Endothelial cell of umbilical vein (primary cell): ENCODE results near the gene MS4A2. TPM values are rescaled to one million over a fixed set of nuclear protein-coding genes. Genes with fewer than 3 reads are reported as not detected.
A peak's percentile ranks its signal among the peaks of the same experiment; 100 is the strongest.
"Not testable (repeated sequence)": the region's sequence is repeated elsewhere in the genome, so short reads cannot be mapped to it uniquely, and the experiment has no call there.

Source experiments
- BruUV-seq: library from RNA; stranded (reverse); fragments of 400-500 nt; replicated peaks from 2 replicates; lab custom pipeline; 2021; lab: Mats Ljungman, UMichigan
- CTCF ChIA-PET: fragments of 300-600, 350-600 bp; sonication (Branson Sonifier 250); formaldehyde crosslinking; loops from one replicate; lab custom pipeline; 2021; ENCODE audit warnings: antibody characterized with exemption, inconsistent platforms; lab: Charles Lee
- POLR2A ChIA-PET: fragments of 300-600, 350-600 bp; sonication (Branson Sonifier 250); formaldehyde crosslinking; loops from one replicate; lab custom pipeline; 2021; ENCODE audit warnings: antibody characterized with exemption, inconsistent platforms; lab: Charles Lee
- DNase-seq: peaks from one replicate; pipeline ENCODE4 v3.0.0-alpha.2; 2011; ENCODE audit warnings: low read depth, low spot score
- FAIRE-seq: peaks from 2 replicates; lab custom pipeline; 2011; peaks lifted over from hg19 to GRCh38; lab: Jason Lieb, UNC
- H2AFZ ChIP-seq: 2 replicates; pipeline ENCODE4 v1.6.0; 2012; ENCODE audit warnings: low read depth, low read length, control low read depth, inconsistent platforms
- H3K27ac ChIP-seq: 2 replicates; pipeline ENCODE4 v1.5.1; 2011; ENCODE audit warnings: low read depth, mild to moderate bottlenecking, control low read depth, low read length, moderate library complexity; ENCODE audit not compliant: insufficient read depth
- H3K27me3 ChIP-seq, 2 experiments: 2 replicates each; pipeline versions ENCODE4 v1.6.0 to v1.6.1; 2011; ENCODE audit warnings: low read length in 2 of 2, mixed read lengths in 1 of 2; ENCODE audit not compliant: control insufficient read depth in 2 of 2, insufficient read depth in 2 of 2
- H3K36me3 ChIP-seq, 2 experiments: 2 replicates in 1 of 2; 3 replicates in 1 of 2; pipeline ENCODE4 v1.5.1; 2011; ENCODE audit warnings: low read length in 2 of 2, mild to moderate bottlenecking in 1 of 2, moderate library complexity in 1 of 2; ENCODE audit not compliant: control insufficient read depth in 2 of 2, insufficient read depth in 2 of 2; ENCODE audit errors: extremely low read depth in 1 of 2
- H3K4me1 ChIP-seq: 3 replicates; pipeline ENCODE4 v1.5.1; 2011; ENCODE audit warnings: mild to moderate bottlenecking, low read length; ENCODE audit not compliant: control insufficient read depth, insufficient read depth; ENCODE audit errors: extremely low read depth
- H3K4me2 ChIP-seq: 2 replicates; pipeline ENCODE4 v1.6.1; 2011; ENCODE audit warnings: low read length, control low read depth, mixed read lengths; ENCODE audit not compliant: insufficient read depth
- H3K4me3 ChIP-seq, 3 experiments: fragments of 200-600 bp in 1 of 3; sonication (generic), shearing (Covaris generic) in 1 of 3; replicated peaks in 1 of 3; 2 replicates each; pipeline ENCODE4 v1.5.1; 2011 to 2016; ENCODE audit warnings: control low read depth in 3 of 3, low read length in 3 of 3, mild to moderate bottlenecking in 2 of 3, inconsistent platforms in 1 of 3, low read depth in 1 of 3, moderate library complexity in 1 of 3; ENCODE audit not compliant: insufficient read depth in 1 of 3
- H3K79me2 ChIP-seq: 2 replicates; pipeline ENCODE4 v1.6.0; 2012; ENCODE audit warnings: low read length, inconsistent platforms; ENCODE audit not compliant: control insufficient read depth, insufficient read depth
- H3K9ac ChIP-seq: replicated peaks from 2 replicates; pipeline ENCODE3; 2011; ENCODE audit warnings: low read length, control low read depth; ENCODE audit not compliant: insufficient read depth; ENCODE audit errors: extremely low read depth
- H3K9me1 ChIP-seq: replicated peaks from 3 replicates; pipeline ENCODE4 v1.6.0; 2011; ENCODE audit warnings: mild to moderate bottlenecking, low read length; ENCODE audit not compliant: control insufficient read depth, insufficient read depth; ENCODE audit errors: extremely low read depth
- H3K9me3 ChIP-seq: replicated peaks from 2 replicates; pipeline ENCODE4 v1.5.1; 2012; ENCODE audit warnings: low read length, inconsistent platforms; ENCODE audit not compliant: control insufficient read depth, insufficient read depth
- H4K20me1 ChIP-seq: replicated peaks from 2 replicates; pipeline ENCODE3; 2011; ENCODE audit warnings: mild to moderate bottlenecking, low read length; ENCODE audit not compliant: control insufficient read depth, insufficient read depth; ENCODE audit errors: extremely low read depth
- GATA2 ChIP-seq: IDR thresholded peaks from 2 replicates; pipeline ENCODE4 v1.7.0; 2011; ENCODE audit warnings: low read depth, mild to moderate bottlenecking, moderate library complexity, mixed read lengths, low read length; ENCODE audit not compliant: insufficient read length, insufficient read depth
- JUN ChIP-seq: IDR thresholded peaks from 2 replicates; pipeline ENCODE4 v1.6.1; 2011; ENCODE audit warnings: borderline replicate concordance, low read depth; ENCODE audit not compliant: insufficient read length, insufficient read depth
- MYC ChIP-seq: IDR thresholded peaks from one replicate; pipeline ENCODE4 v1.6.1; 2011; ENCODE audit warnings: mild to moderate bottlenecking, low read depth, low read length
- POLR2A ChIP-seq: IDR thresholded peaks from 2 replicates; pipeline ENCODE4 v1.6.1; 2012; ENCODE audit warnings: low read depth, mild to moderate bottlenecking, control low read depth, low read length
- POLR2AphosphoS5 ChIP-seq: IDR thresholded peaks from 2 replicates; pipeline ENCODE4 v1.6.1; 2012; ENCODE audit warnings: low read depth, mild to moderate bottlenecking, control low read depth, low read length, moderate library complexity; ENCODE audit not compliant: insufficient read depth
- dilution Hi-C: fragments of 300-500 bp; cut with MboI; formaldehyde crosslinking; loops from one replicate; pipeline ENCODE4 v1.15.0; 2019; ENCODE audit warnings: low sequenced_read_pairs; ENCODE audit not compliant: extremely low pct_ligation_motif_present
- intact Hi-C: fragments of 100-400 bp; cut with micrococcal nuclease; formaldehyde crosslinking; loops from one replicate; pipeline ENCODE4 v1.10.0; 2022
- polyA plus RNA-seq, 4 experiments: library from polyadenylated mRNA; depleted of rRNA in 3 of 4; stranded (reverse) in 3 of 4; unstranded in 1 of 4; fragments of >200 nt; gene quantifications; 2 replicates each; pipeline versions ENCODE4 v1.2.1 to v1.2.3, GENCODE V29; 2011 to 2012; ENCODE audit warnings: missing spikeins in 1 of 4
- total RNA-seq: library from RNA; stranded (reverse); gene quantifications from 2 replicates; pipeline ENCODE4 v1.2.3, GENCODE V29; 2021

MS4A2 gene
- total and polyA plus RNA-seq, 2 donors (not counting 3 experiments of a cell fraction or from before 2014, with no cell fraction given): not detected

DNA sequence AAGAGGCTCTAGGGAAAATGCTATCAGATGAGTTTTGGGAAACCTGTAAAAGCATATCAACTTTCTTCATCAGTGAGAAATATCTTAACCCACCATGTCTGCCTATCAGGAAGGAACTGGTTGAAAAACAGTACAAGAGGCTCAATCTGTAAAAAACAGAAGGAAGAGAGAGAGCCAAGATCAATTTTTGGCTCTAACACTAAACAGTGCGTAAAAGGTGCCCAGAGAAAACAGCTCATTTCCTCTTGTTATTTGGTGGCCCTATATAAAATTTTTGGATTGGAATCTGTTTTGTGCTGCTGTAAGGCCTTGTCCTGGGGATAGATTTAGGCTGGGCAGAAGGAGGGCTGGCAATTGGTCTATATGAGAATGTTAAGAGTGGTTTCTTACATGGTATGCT is 12.1 kb downstream of the MS4A2 start:
- CTCF ChIA-PET: interaction anchor here (0.9 to 1.2 kb wide), 2 partner anchors 61 to 151 kb away, joined by 3 read pairs; no protein-coding TSS in a partner anchor
- no peak for FAIRE-seq
- intact Hi-C loops: loop anchor here (1.0 to 2.0 kb wide), 4 partner anchors 24 to 94 kb away; no protein-coding TSS in a partner anchor
- Histone ChIP-seq H3K79me2 (no peaks in the 10 kb centered on the region), H4K20me1 (no peaks in the 10 kb centered on the region), H3K9me3 (no peaks in the 10 kb centered on the region), H3K36me3 (no peaks in the 10 kb centered on the region), H3K4me1 (peaks cover 40% of the 10 kb centered on the region), H3K9ac (no peak overlapping the region), H3K4me3 (no peak overlapping the region), H3K9me1 (no peaks in the 10 kb centered on the region), H3K27ac (peak overlapping the region; percentile 51), H2AFZ (no peak overlapping the region), H3K27me3 (no peaks in the 10 kb centered on the region), H3K4me2 (no peak overlapping the region)
- dilution Hi-C loops: no loop called here
- TF ChIP-seq JUN (peak; percentile 15), MYC (no peak), GATA2 (no peak), POLR2AphosphoS5 (peak; percentile 23)
- POLR2A ChIA-PET: no interaction called here
- BruUV-seq: no TSS peak
- peak; percentile 91 for DNase-seq

GRCh38 chr11:60101368-60101767 is 12.9 kb downstream of the MS4A2 start:
- peak overlapping the region; percentile 31 for H3K4me2 ChIP-seq
- H3K4me3 ChIP-seq, BruUV-seq, POLR2A ChIA-PET, dilution Hi-C loops, H3K27me3 ChIP-seq, H3K9me1 ChIP-seq, FAIRE-seq, H3K79me2 ChIP-seq, CTCF ChIA-PET, H3K36me3 ChIP-seq, H4K20me1 ChIP-seq, H3K9me3 ChIP-seq: not testable (repeated sequence)
- peak overlapping the region; percentile 51 for H3K27ac ChIP-seq
- peak overlapping the region; percentile 23 for H3K9ac ChIP-seq
- DNase-seq: peak; percentile 57
- H3K4me1 ChIP-seq: peaks cover 40% of the 10 kb centered on the region
- intact Hi-C loops: loop anchor here (2.0 kb wide), 1 partner anchor 23 kb away; no protein-coding TSS in a partner anchor
- peak; percentile 57 for TF ChIP-seq POLR2A
- peak overlapping the region; percentile 77 for H2AFZ ChIP-seq

DNA sequence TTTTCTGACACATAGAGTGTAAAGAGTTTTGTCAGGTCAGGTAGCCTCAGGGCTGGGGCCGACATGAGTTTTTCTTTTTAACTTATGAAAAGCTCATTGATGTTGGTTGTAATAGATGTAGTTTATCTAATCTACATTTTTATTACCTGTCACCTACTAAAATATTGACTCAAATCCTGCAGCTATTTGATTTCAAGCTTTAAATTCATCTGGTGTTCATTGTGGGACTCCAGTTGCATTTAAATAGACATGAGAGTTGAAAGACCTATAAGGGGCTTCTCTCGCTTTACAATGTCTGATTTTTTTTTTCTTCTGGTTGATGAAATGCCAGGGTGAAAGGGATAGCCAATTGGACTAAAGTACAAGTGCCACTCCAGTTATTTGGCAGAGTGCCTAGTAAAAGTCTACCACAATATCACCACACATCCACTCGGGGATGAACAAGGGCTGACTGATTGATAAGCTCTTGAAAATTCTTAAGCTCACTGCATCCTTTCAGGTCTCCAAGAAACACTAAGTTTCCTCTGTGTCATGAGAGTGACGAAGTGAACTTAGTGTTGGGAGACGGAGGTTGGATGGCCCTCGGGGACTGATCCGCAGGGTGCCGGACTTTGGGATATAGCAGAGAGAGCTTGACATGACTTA is 16.1 kb downstream of the MS4A2 start:
- dilution Hi-C loops, H4K20me1 ChIP-seq: not testable (repeated sequence)
- CTCF ChIA-PET: interaction anchor here (0.6 to 0.7 kb wide), 2 partner anchors 14 to 18 kb away, joined by 3 read pairs; no protein-coding TSS in a partner anchor

More for the DNA sequence above, 16.1 kb downstream of the MS4A2 start:
- H3K9me3 ChIP-seq, H3K36me3 ChIP-seq, BruUV-seq, H3K9ac ChIP-seq, H3K27me3 ChIP-seq, intact Hi-C loops, POLR2A ChIA-PET, H3K9me1 ChIP-seq, H2AFZ ChIP-seq, H3K79me2 ChIP-seq, DNase-seq, H3K27ac ChIP-seq, H3K4me2 ChIP-seq, H3K4me3 ChIP-seq, FAIRE-seq: not testable (repeated sequence)
- peaks cover 29% of the 10 kb centered on the region for H3K4me1 ChIP-seq
